Measurements from ENCODE around the gene SBDS. TPM values are rescaled to one million over a fixed set of nuclear protein-coding genes. Genes with fewer than 3 reads are reported as not detected.
"Not testable (repeated sequence)": the region's sequence is repeated elsewhere in the genome, so short reads cannot be mapped to it uniquely, and the experiment has no call there.

The SBDS gene
- 10 to 100 TPM; 91.6 to 92.0 TPM for total RNA-seq
- polyA plus RNA-seq, result 79.5 TPM

GRCh38 chr7:66995050-66995776, at the start of gene SBDS:
Gene SBDS (minus strand): TSS chr7:66995586. CDS start chr7:66995417, 169 bp downstream.
- H3K27ac Mint-ChIP-seq, result peak within 1 kb of the TSS; percentile 97 to 100 (median 100)
- DNase-seq, result peak; percentile 83 to 97 (median 94)
- H3K4me3 Mint-ChIP-seq, result peak within 1 kb of the TSS; percentile 94 to 100 (median 98)
- ChIA-PET POLR2A (interaction anchor here (0.6 to 1.9 kb wide), 9 partner anchors 43 to 1036 kb away, joined by 3 to 22 read pairs (median 3); partner anchors contain the start of genes RABGEF1 and TMEM248), CTCF (interaction anchor here (0.9 to 1.8 kb wide), 3 partner anchors 11 to 881 kb away, joined by 3 to 4 read pairs (median 3); partner anchors contain the start of gene CRCP)
- H3K4me1 Mint-ChIP-seq, result peaks cover 25 to 47% (median 32%) of the 10 kb centered on the region in 3 donors
- H3K9me3 Mint-ChIP-seq; H3K9me3 ChIP-seq (ENCODE audit: low read length); H3K27me3 Mint-ChIP-seq; H3K27me3 ChIP-seq (ENCODE audit: insufficient read depth, low read length, poor library complexity, severe bottlenecking): not testable (repeated sequence)
- H3K36me3 ChIP-seq (ENCODE audit: insufficient read depth, low read length), result peaks cover 18% of the 10 kb centered on the region
- peaks cover 6 to 66% (median 13%) of the 10 kb centered on the region in 3 donors for H3K36me3 Mint-ChIP-seq
- H3K4me1 ChIP-seq (ENCODE audit: insufficient read depth, low read length), result peaks cover 23% of the 10 kb centered on the region
- H3K4me3 ChIP-seq (ENCODE audit: low read length), result peak within 1 kb of the TSS; percentile 89
- peak within 1 kb of the TSS; percentile 98 for H3K27ac ChIP-seq (ENCODE audit: low read depth, low read length)

- H3K4me3 Mint-ChIP-seq; DNase-seq; H3K27me3 Mint-ChIP-seq; H3K36me3 ChIP-seq (ENCODE audit: insufficient read depth, low read length); H3K27me3 ChIP-seq (ENCODE audit: insufficient read depth, low read length, poor library complexity, severe bottlenecking); CTCF ChIA-PET; H3K9me3 ChIP-seq (ENCODE audit: low read length); H3K4me1 ChIP-seq (ENCODE audit: insufficient read depth, low read length); H3K27ac ChIP-seq (ENCODE audit: low read depth, low read length); H3K9me3 Mint-ChIP-seq; H3K4me3 ChIP-seq (ENCODE audit: low read length); H3K27ac Mint-ChIP-seq; POLR2A ChIA-PET: not testable (repeated sequence)
- Mint-ChIP-seq H3K36me3 (peaks cover 0 to 17% (median 5%) of the 10 kb centered on the region in 3 donors), H3K4me1 (peaks cover 7 to 13% (median 9%) of the 10 kb centered on the region in 3 donors)
These were observed 48.2 kb upstream of the SBDS start for GRCh38 chr7:67043559-67043930.

- CTCF ChIA-PET; H3K36me3 ChIP-seq (ENCODE audit: insufficient read depth, low read length); H3K4me3 ChIP-seq (ENCODE audit: low read length); H3K27me3 ChIP-seq (ENCODE audit: insufficient read depth, low read length, poor library complexity, severe bottlenecking); H3K4me1 Mint-ChIP-seq; H3K4me1 ChIP-seq (ENCODE audit: insufficient read depth, low read length); H3K9me3 Mint-ChIP-seq; DNase-seq; H3K27me3 Mint-ChIP-seq; H3K27ac Mint-ChIP-seq; H3K27ac ChIP-seq (ENCODE audit: low read depth, low read length); H3K4me3 Mint-ChIP-seq; H3K9me3 ChIP-seq (ENCODE audit: low read length): not testable (repeated sequence)
- peaks cover 0 to 15% (median 5%) of the 10 kb centered on the region in 3 donors for H3K36me3 Mint-ChIP-seq
- POLR2A ChIA-PET, result interaction anchor here (0.8 kb wide), 1 partner anchor 259 kb away, joined by 3 read pairs; no protein-coding TSS in a partner anchor
These were observed 47.6 kb upstream of the SBDS start for GRCh38 chr7:67042781-67043558.

- H3K9me3 ChIP-seq (ENCODE audit: low read length); H3K27ac Mint-ChIP-seq; H3K27me3 ChIP-seq (ENCODE audit: insufficient read depth, low read length, poor library complexity, severe bottlenecking); H3K4me3 ChIP-seq (ENCODE audit: low read length); H3K9me3 Mint-ChIP-seq; H3K4me3 Mint-ChIP-seq; H3K27ac ChIP-seq (ENCODE audit: low read depth, low read length); H3K27me3 Mint-ChIP-seq; H3K36me3 ChIP-seq (ENCODE audit: insufficient read depth, low read length); H3K4me1 ChIP-seq (ENCODE audit: insufficient read depth, low read length); H3K4me1 Mint-ChIP-seq; DNase-seq: not testable (repeated sequence)
- peaks cover 0 to 21% (median 3%) of the 10 kb centered on the region in 3 donors for H3K36me3 Mint-ChIP-seq
- ChIA-PET CTCF (interaction anchor here (0.9 kb wide), 1 partner anchor 262 kb away, joined by 4 read pairs; no protein-coding TSS in a partner anchor), POLR2A (interaction anchor here (0.7 kb wide), 1 partner anchor 232 kb away, joined by 3 read pairs; no protein-coding TSS in a partner anchor)
These were observed 45.4 kb upstream of the SBDS start for GRCh38 chr7:67040832-67041231.

GRCh38 chr7:67036432-67037395, 41.3 kb upstream of the SBDS start:
- H3K27me3 ChIP-seq (ENCODE audit: insufficient read depth, low read length, poor library complexity, severe bottlenecking); H3K27ac ChIP-seq (ENCODE audit: low read depth, low read length); H3K4me1 ChIP-seq (ENCODE audit: insufficient read depth, low read length); H3K9me3 ChIP-seq (ENCODE audit: low read length); H3K4me3 ChIP-seq (ENCODE audit: low read length); H3K36me3 ChIP-seq (ENCODE audit: insufficient read depth, low read length); POLR2A ChIA-PET; H3K9me3 Mint-ChIP-seq; H3K27ac Mint-ChIP-seq; H3K4me1 Mint-ChIP-seq; H3K27me3 Mint-ChIP-seq; DNase-seq; H3K4me3 Mint-ChIP-seq: not testable (repeated sequence)
- CTCF ChIA-PET, result interaction anchor here (0.6 kb wide), 1 partner anchor 270 kb away, joined by 3 read pairs; no protein-coding TSS in a partner anchor
- H3K36me3 Mint-ChIP-seq, result peaks cover 10 to 37% (median 10%) of the 10 kb centered on the region in 3 donors

- Mint-ChIP-seq H3K27ac (peak overlapping the region in 3 of 8 donors; percentile 7 to 68 (median 66)), H3K4me3 (no peak overlapping the region), H3K36me3 (peaks cover 17 to 49% (median 18%) of the 10 kb centered on the region in 3 donors), H3K4me1 (peaks cover 0 to 4% (median 0%) of the 10 kb centered on the region in 3 donors), H3K27me3 (no peaks in the 10 kb centered on the region), H3K9me3 (peaks cover 0 to 5% (median 0%) of the 10 kb centered on the region in 5 donors)
- H3K4me3 ChIP-seq (ENCODE audit: low read length), result no peak overlapping the region
- CTCF ChIA-PET, result no interaction called here
- no peak overlapping the region for H3K27ac ChIP-seq (ENCODE audit: low read depth, low read length)
- no peaks in the 10 kb centered on the region for H3K9me3 ChIP-seq (ENCODE audit: low read length)
- peaks cover 7% of the 10 kb centered on the region for H3K36me3 ChIP-seq (ENCODE audit: insufficient read depth, low read length)
- no peak for DNase-seq
- no peaks in the 10 kb centered on the region for H3K4me1 ChIP-seq (ENCODE audit: insufficient read depth, low read length)
- POLR2A ChIA-PET, result no interaction called here
- H3K27me3 ChIP-seq (ENCODE audit: insufficient read depth, low read length, poor library complexity, severe bottlenecking), result no peaks in the 10 kb centered on the region
These were observed 37.9 kb upstream of the SBDS start for GRCh38 chr7:67033251-67033650.

- H3K36me3 Mint-ChIP-seq, result peaks cover 17 to 57% (median 18%) of the 10 kb centered on the region in 3 donors
- H3K9me3 ChIP-seq (ENCODE audit: low read length); POLR2A ChIA-PET: not testable (repeated sequence)
These were observed 36.3 kb upstream of the SBDS start for GRCh38 chr7:67031685-67032084.

More at GRCh38 chr7:67031685-67032084, 36.3 kb upstream of the SBDS start:
- H3K9me3 Mint-ChIP-seq; H3K4me3 ChIP-seq (ENCODE audit: low read length); H3K27me3 Mint-ChIP-seq; H3K4me3 Mint-ChIP-seq; H3K4me1 Mint-ChIP-seq; H3K27ac ChIP-seq (ENCODE audit: low read depth, low read length); DNase-seq; CTCF ChIA-PET; H3K36me3 ChIP-seq (ENCODE audit: insufficient read depth, low read length); H3K4me1 ChIP-seq (ENCODE audit: insufficient read depth, low read length); H3K27me3 ChIP-seq (ENCODE audit: insufficient read depth, low read length, poor library complexity, severe bottlenecking); H3K27ac Mint-ChIP-seq: not testable (repeated sequence)

Data from CD8-positive, alpha-beta memory T cell (primary cell).